RWPE2 (cell line): ENCODE results near the gene LRRN2.

Source experiments
- ATAC-seq: fragments of 200-7000 bp; cut with Tn5 transposase; 3 replicates; pipeline ENCODE4 v1.9.1; 2021; ENCODE audit warnings: low read depth
- DNase-seq: peaks from one replicate; pipeline ENCODE4 v3.0.0-alpha.2; 2020; ENCODE audit warnings: low spot score
- H3K27ac ChIP-seq: fragments of 450-650 bp; 2 replicates; pipeline ENCODE4 v1.5.1; 2017; ENCODE audit warnings: mild to moderate bottlenecking; ENCODE audit not compliant: poor library complexity, severe bottlenecking
- H3K27me3 ChIP-seq: fragments of 250-450 bp; sonication (Bioruptor Pico); 2 replicates; pipeline ENCODE4 v1.5.1; 2021; ENCODE audit warnings: mild to moderate bottlenecking, moderate library complexity; ENCODE audit not compliant: insufficient read depth, poor library complexity, severe bottlenecking
- H3K36me3 ChIP-seq: fragments of 250-450 bp; sonication (Bioruptor Pico); 2 replicates; pipeline ENCODE4 v1.5.1; 2020; ENCODE audit warnings: low read depth, mild to moderate bottlenecking, moderate library complexity
- H3K4me1 ChIP-seq: fragments of 250-450 bp; sonication (Bioruptor Pico); 2 replicates; pipeline ENCODE4 v1.5.1; 2021; ENCODE audit warnings: mild to moderate bottlenecking, moderate library complexity; ENCODE audit not compliant: insufficient read depth, poor library complexity, severe bottlenecking
- H3K4me3 ChIP-seq: fragments of 250-450 bp; sonication (Bioruptor Pico); 2 replicates; pipeline ENCODE4 v1.5.1; 2021; ENCODE audit warnings: mild to moderate bottlenecking, moderate library complexity; ENCODE audit not compliant: severe bottlenecking
- H3K9me3 ChIP-seq: fragments of 250-450 bp; sonication (Bioruptor Pico); 2 replicates; pipeline ENCODE4 v1.5.1; 2021; ENCODE audit warnings: mild to moderate bottlenecking, moderate library complexity; ENCODE audit not compliant: severe bottlenecking
- TF ChIP-seq, protein P1 (sequence below): fragments of 450-650 bp; IDR thresholded peaks from one replicate; pipeline ENCODE4 v1.5.1; 2017; ENCODE audit warnings: mild to moderate bottlenecking, moderate library complexity; ENCODE audit not compliant: poor library complexity, severe bottlenecking

LRRN2 gene

GRCh38 chr1:204673209-204673608, 12.3 kb downstream of the LRRN2 start:
- Histone ChIP-seq H3K27ac (no peak overlapping the region), H3K27me3 (no peaks in the 10 kb centered on the region), H3K4me3 (no peak overlapping the region), H3K9me3 (no peaks in the 10 kb centered on the region), H3K4me1 (no peaks in the 10 kb centered on the region), H3K36me3 (no peaks in the 10 kb centered on the region)
- TF ChIP-seq, protein P1, sequence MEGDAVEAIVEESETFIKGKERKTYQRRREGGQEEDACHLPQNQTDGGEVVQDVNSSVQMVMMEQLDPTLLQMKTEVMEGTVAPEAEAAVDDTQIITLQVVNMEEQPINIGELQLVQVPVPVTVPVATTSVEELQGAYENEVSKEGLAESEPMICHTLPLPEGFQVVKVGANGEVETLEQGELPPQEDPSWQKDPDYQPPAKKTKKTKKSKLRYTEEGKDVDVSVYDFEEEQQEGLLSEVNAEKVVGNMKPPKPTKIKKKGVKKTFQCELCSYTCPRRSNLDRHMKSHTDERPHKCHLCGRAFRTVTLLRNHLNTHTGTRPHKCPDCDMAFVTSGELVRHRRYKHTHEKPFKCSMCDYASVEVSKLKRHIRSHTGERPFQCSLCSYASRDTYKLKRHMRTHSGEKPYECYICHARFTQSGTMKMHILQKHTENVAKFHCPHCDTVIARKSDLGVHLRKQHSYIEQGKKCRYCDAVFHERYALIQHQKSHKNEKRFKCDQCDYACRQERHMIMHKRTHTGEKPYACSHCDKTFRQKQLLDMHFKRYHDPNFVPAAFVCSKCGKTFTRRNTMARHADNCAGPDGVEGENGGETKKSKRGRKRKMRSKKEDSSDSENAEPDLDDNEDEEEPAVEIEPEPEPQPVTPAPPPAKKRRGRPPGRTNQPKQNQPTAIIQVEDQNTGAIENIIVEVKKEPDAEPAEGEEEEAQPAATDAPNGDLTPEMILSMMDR, result no peak
- ATAC-seq (no peak), DNase-seq (no peak)

DNA sequence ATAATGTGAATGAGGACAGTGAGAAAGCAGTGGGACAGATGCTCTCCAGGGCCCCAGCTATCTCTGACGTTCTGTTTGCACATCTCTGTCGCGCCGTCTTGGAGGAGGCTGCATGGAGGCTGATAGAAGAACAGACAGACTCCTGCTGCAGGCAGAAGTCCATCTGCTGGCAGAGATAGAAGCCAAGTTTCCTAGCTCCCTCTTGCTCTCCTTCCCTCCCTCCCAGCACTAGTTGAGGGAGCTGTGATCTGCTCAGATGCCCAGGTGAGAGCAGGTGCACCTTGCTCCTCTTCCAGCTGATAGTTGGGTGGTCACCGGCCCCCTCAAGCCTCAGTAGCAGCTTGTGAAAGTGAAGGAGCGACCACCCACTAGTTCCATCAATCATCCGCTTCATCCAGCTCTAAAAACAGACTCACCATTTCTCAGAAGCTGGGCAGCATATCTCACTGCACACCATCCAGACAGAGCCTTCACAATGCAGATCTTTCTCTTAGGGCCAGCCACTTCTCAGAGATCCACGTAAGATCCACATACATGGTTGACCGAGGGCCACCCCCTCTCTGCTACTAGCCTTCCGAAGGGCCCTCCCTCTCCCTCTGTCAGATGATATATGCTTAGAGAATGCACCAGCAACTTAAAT, 12.9 kb downstream of the LRRN2 start:
- Histone ChIP-seq H3K27me3 (no peaks in the 10 kb centered on the region), H3K9me3 (no peaks in the 10 kb centered on the region), H3K27ac (no peak overlapping the region), H3K4me3 (no peak overlapping the region), H3K36me3 (no peaks in the 10 kb centered on the region), H3K4me1 (no peaks in the 10 kb centered on the region)
- TF ChIP-seq, protein P1, result no peak
- DNase-seq (no peak), ATAC-seq (no peak)

DNA sequence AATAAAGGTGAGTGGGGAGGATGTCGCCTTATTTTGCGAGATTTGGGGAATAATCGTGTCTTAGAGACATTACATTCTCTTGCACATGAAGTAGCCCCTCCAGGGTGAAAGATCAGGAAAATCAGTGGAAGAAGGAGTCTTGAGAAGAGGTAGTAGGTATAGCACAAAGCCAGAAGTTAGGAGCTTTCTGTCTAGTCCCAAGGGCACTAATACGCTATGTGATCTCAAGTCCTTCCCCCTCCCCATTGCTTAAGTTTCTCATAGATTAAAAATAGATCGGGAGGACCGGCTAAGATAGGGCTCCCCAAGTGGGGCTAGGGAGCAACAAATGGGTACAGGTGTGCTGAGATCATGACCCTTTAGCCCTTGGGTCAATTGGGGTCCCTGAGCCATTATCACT, 13.5 kb downstream of the LRRN2 start:
- no peaks in the 10 kb centered on the region for H3K9me3 ChIP-seq
- H3K27me3 ChIP-seq, result no peaks in the 10 kb centered on the region
- no peaks in the 10 kb centered on the region for H3K4me1 ChIP-seq
- TF ChIP-seq, protein P1, result no peak
- H3K4me3 ChIP-seq, result no peak overlapping the region
- DNase-seq (no peak), ATAC-seq (no peak)
- H3K36me3 ChIP-seq, result no peaks in the 10 kb centered on the region
- no peak overlapping the region for H3K27ac ChIP-seq

DNA sequence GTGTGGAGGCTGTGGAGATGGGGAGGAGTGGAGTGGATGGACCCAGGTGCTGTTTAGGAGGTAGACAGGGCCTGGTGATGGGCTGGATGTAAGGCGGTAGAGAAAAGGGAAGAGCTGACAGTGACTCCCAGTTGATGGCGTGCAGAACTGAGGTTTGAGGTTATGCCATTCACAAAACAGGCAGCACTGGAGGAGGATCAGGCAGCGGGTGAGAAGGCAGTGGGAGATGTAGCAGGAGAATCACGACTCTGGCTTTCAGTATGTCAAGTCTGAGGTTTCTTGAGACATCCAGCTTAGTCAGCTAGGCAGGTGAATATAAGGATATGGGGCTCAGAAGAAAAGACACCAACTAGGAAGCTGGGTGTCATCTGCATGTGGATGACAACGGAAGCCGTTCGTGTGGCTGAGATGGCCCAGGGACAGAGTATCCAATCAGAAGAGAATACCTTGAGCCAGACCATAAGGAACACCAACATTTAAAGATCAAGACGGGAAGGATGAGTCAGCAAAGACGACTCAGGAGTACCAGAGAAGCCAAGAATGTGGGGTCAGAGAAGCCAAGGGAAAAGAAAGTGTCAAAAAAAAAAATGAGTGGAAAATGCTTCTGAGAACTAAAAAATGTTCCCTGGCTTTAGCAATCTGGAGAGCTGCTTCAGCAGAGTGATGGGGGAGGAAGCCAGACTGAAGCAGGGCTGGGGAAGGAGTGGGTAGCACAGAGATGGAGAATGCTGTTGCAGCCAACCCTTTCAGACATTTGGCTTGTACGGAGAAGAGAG, 15.2 kb downstream of the LRRN2 start:
- ATAC-seq, result peak; percentile 51; the same call in 1 of the 3 replicates
- TF ChIP-seq, protein P1, result no peak
- no peaks in the 10 kb centered on the region for H3K36me3 ChIP-seq
- no peaks in the 10 kb centered on the region for H3K4me1 ChIP-seq
- H3K27ac ChIP-seq, result no peak overlapping the region
- DNase-seq, result no peak
- H3K27me3 ChIP-seq, result no peaks in the 10 kb centered on the region
- no peaks in the 10 kb centered on the region for H3K9me3 ChIP-seq
- H3K4me3 ChIP-seq, result no peak overlapping the region

- H3K9me3 ChIP-seq, result no peaks in the 10 kb centered on the region
- no peak overlapping the region for H3K4me3 ChIP-seq
- no peaks in the 10 kb centered on the region for H3K4me1 ChIP-seq
- no peaks in the 10 kb centered on the region for H3K27me3 ChIP-seq
- TF ChIP-seq, protein P1, result no peak
- ATAC-seq (no peak), DNase-seq (no peak)
- H3K27ac ChIP-seq, result no peak overlapping the region
- H3K36me3 ChIP-seq, result no peaks in the 10 kb centered on the region
Observed at GRCh38 chr1:204669579-204669978, 16.0 kb downstream of the LRRN2 start.
